GM12891 (cell line): Measurements from ENCODE around the gene RBM19.
"Not testable (repeated sequence)": the region's sequence is repeated elsewhere in the genome, so short reads cannot be mapped to it uniquely, and the experiment has no call there.

Experiments
- POLR2A ChIP-seq: IDR thresholded peaks from 2 replicates; pipeline ENCODE4 v1.6.1; 2011; ENCODE audit warnings: low read depth, low read length, control low read depth
- POLR2AphosphoS5 ChIP-seq: IDR thresholded peaks from 2 replicates; pipeline ENCODE4 v1.6.1; 2011; ENCODE audit warnings: low read depth, low read length, control low read depth

DNA sequence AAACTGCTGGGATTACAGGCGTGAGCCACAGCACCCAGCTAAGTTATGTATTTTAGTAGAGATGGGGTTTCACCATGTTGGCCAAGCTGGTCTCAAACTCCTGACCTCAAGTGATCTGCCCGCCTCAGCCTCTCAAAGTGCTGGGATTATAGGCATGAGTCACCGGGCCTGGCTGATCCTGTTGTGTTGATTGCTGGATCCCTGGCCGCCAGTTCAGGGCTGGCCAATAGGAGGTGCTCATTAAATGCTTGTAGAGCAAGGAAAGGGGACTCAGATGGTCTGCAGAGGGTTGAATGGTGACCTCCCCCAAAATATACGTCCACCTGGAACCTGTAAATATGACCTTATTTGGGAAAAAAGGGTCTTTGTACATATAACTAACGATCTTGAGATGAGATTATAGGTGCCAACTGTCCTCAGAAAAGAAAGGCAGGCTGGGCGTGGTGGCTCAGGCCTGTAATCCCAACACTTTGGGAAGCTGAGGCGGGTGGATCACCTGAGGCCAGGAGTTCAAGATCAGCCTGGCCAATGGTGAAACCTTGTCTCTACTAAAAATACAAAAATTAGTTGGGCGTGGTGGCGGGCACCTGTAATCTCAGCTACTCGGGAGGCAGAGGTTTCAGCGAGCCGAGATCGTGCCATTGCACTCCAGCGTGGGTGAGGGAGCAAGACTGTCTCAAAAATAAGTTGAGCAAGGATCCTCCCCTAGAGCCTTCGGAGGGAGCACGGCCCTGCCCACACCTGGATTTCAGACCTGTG lies 156.5 kb downstream of the RBM19 start:
- not testable (repeated sequence) for TF ChIP-seq POLR2AphosphoS5, POLR2A
